GM12872 (cell line): Measurements from ENCODE around the gene MGAT5.

Experiments used
- CTCF ChIP-seq: IDR thresholded peaks from 3 replicates; pipeline ENCODE4 v1.5.1; 2011; ENCODE audit warnings: low read depth, mild to moderate bottlenecking, low read length, moderate library complexity; ENCODE audit not compliant: insufficient read depth

The MGAT5 gene

GRCh38 chr2:134279417-134279816, 25.5 kb downstream of the MGAT5 start:
- no peak for TF ChIP-seq CTCF

- no peak for TF ChIP-seq CTCF
Observed at GRCh38 chr2:134280231-134280630, 26.4 kb downstream of the MGAT5 start.

GRCh38 chr2:134280726-134281125, 26.9 kb downstream of the MGAT5 start:
- TF ChIP-seq CTCF: no peak

GRCh38 chr2:134281815-134282419, 28.0 kb downstream of the MGAT5 start:
- no peak for TF ChIP-seq CTCF

- TF ChIP-seq CTCF: no peak
Observed at GRCh38 chr2:134282629-134283400, 28.9 kb downstream of the MGAT5 start.

- TF ChIP-seq CTCF: no peak
Observed at GRCh38 chr2:134283661-134284060, 29.8 kb downstream of the MGAT5 start.

- no peak for TF ChIP-seq CTCF
Observed at GRCh38 chr2:134284119-134284670, 30.3 kb downstream of the MGAT5 start.
